RPMI8226 (cell line): Measurements from ENCODE around the gene LYSMD1.
"Not testable (repeated sequence)": the region's sequence is repeated elsewhere in the genome, so short reads cannot be mapped to it uniquely, and the experiment has no call there.

ENCODE experiments used
- DNase-seq: peaks from one replicate; pipeline ENCODE4 v3.0.0-alpha.2; 2015

Gene LYSMD1

GRCh38 chr1:151165738-151166504 lies at the start of gene LYSMD1, which contains the start of gene SCNM1:
Gene LYSMD1, minus strand, starts transcription at chr1:151165902. Its CDS starts 644 bp downstream, at chr1:151165258.
Gene SCNM1, plus strand, starts transcription at chr1:151166144. Its CDS starts 9 bp downstream, at chr1:151166153.
- peak; percentile 100 for DNase-seq

GRCh38 chr1:151213560-151213959 lies 47.9 kb upstream of the LYSMD1 start:
- DNase-seq = no peak

- no peak for DNase-seq
Measured at GRCh38 chr1:151211972-151212705, 46.4 kb upstream of the LYSMD1 start.

GRCh38 chr1:151210830-151211229 lies 45.1 kb upstream of the LYSMD1 start:
- no peak for DNase-seq

- not testable (repeated sequence) for DNase-seq
Measured at GRCh38 chr1:151205381-151205965, 39.8 kb upstream of the LYSMD1 start.

GRCh38 chr1:151199873-151200581 lies 34.3 kb upstream of the LYSMD1 start:
- peak; percentile 42 for DNase-seq

GRCh38 chr1:151198254-151199127 lies 32.8 kb upstream of the LYSMD1 start, which contains the start of gene PIP5K1A:
Gene PIP5K1A, plus strand, starts transcription at chr1:151198552. Its CDS starts 445 bp downstream, at chr1:151198997.
- peak; percentile 99 for DNase-seq

- peak; percentile 16 for DNase-seq
Measured at GRCh38 chr1:151197863-151198253, 32.2 kb upstream of the LYSMD1 start.

- DNase-seq = peak; percentile 91
Measured at GRCh38 chr1:151196292-151196800, 30.6 kb upstream of the LYSMD1 start.

GRCh38 chr1:151194894-151195594 lies 29.3 kb upstream of the LYSMD1 start:
- DNase-seq = not testable (repeated sequence)

GRCh38 chr1:151193856-151194255 lies 28.2 kb upstream of the LYSMD1 start:
- no peak for DNase-seq

- DNase-seq = no peak
Measured at GRCh38 chr1:151193304-151193703, 27.6 kb upstream of the LYSMD1 start.

GRCh38 chr1:151192047-151192446 lies 26.3 kb upstream of the LYSMD1 start:
- DNase-seq = no peak

GRCh38 chr1:151189637-151190445 lies 24.1 kb upstream of the LYSMD1 start, which contains the start of gene VPS72:
Gene VPS72, minus strand, starts transcription at chr1:151190197. Its CDS starts 76 bp downstream, at chr1:151190121.
- peak; percentile 96 for DNase-seq

GRCh38 chr1:151188667-151189066 lies 23.0 kb upstream of the LYSMD1 start:
- not testable (repeated sequence) for DNase-seq

GRCh38 chr1:151187205-151187604 lies 21.5 kb upstream of the LYSMD1 start:
- no peak for DNase-seq

- no peak for DNase-seq
Measured at GRCh38 chr1:151184211-151184610, 18.5 kb upstream of the LYSMD1 start.

GRCh38 chr1:151176514-151177045 lies 10.9 kb upstream of the LYSMD1 start:
- no peak for DNase-seq

- no peak for DNase-seq
Measured at GRCh38 chr1:151175863-151176262, 10.2 kb upstream of the LYSMD1 start, which contains the start of gene TMOD4. Gene TMOD4, minus strand, starts transcription at chr1:151175981. Its CDS starts 1,106 bp downstream, at chr1:151174875.
